ENCODE data around the gene OR51G1.

DNA sequence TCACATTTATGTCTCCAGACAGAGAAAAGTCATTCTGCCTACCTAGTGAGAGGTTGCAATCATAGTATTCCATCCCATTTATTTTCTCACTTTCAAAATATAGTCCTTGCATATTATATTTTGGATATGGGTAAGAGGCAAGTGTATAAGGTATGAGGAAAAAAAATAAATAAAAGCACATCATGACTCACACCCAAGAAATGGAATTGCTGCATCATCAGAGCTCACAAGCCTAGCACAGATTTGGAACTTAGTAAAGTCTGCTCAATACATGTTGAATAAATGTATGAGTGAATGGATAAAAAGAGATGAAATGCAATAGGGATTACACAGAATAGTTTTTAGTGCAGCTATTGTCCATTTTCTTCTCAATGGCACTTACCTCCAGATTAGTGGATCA is 2.5 kb upstream of the OR51G1 start:
- no peak for TF ChIP-seq POLR2AphosphoS5 (IDR thresholded peaks at IDR 0.05; ENCODE audit: insufficient read depth in 1 of 2, low read depth in 1 of 2)
- TF ChIP-seq POLR2A (IDR thresholded peaks at IDR 0.05), result no peak

Data from vagina (tissue), 2 donors.